GM21447 (cell line): ENCODE data around the gene SLC30A5.
"Not testable (repeated sequence)": the region's sequence is repeated elsewhere in the genome, so short reads cannot be mapped to it uniquely, and the experiment has no call there.

Source experiments
- ATAC-seq: cut with Tn5 transposase; IDR thresholded peaks from one replicate; pipeline ENCODE4 v1.9.1; 2021; ENCODE audit not compliant: unreplicated experiment

The SLC30A5 gene

GRCh38 chr5:69093771-69094482 lies at the start of gene SLC30A5:
TSS of gene SLC30A5 (plus strand) at chr5:69094014. CDS start at chr5:69094256, 242 bp downstream.
- ATAC-seq = peak; percentile 99

GRCh38 chr5:69045213-69045612 lies 48.6 kb upstream of the SLC30A5 start:
- ATAC-seq = not testable (repeated sequence)

GRCh38 chr5:69046375-69046957 lies 47.3 kb upstream of the SLC30A5 start:
- no peak for ATAC-seq

- no peak for ATAC-seq
Measured at GRCh38 chr5:69048230-69048629, 45.6 kb upstream of the SLC30A5 start.

- no peak for ATAC-seq
Measured at GRCh38 chr5:69049151-69049550, 44.7 kb upstream of the SLC30A5 start.

GRCh38 chr5:69049796-69050195 lies 44.0 kb upstream of the SLC30A5 start:
- ATAC-seq = no peak

- ATAC-seq = no peak
Measured at GRCh38 chr5:69050214-69050613, 43.6 kb upstream of the SLC30A5 start.

GRCh38 chr5:69052181-69052580 lies 41.6 kb upstream of the SLC30A5 start:
- ATAC-seq = no peak

- ATAC-seq = no peak
Measured at GRCh38 chr5:69074664-69075521, 18.9 kb upstream of the SLC30A5 start.

GRCh38 chr5:69075522-69076179 lies 18.2 kb upstream of the SLC30A5 start:
- no peak for ATAC-seq

- no peak for ATAC-seq
Measured at GRCh38 chr5:69078921-69079540, 14.8 kb upstream of the SLC30A5 start.

- ATAC-seq = no peak
Measured at GRCh38 chr5:69079556-69079955, 14.3 kb upstream of the SLC30A5 start.

- ATAC-seq = no peak
Measured at GRCh38 chr5:69083412-69083811, 10.4 kb upstream of the SLC30A5 start.

GRCh38 chr5:69084195-69084594 lies 9.6 kb upstream of the SLC30A5 start:
- ATAC-seq = no peak

GRCh38 chr5:69084903-69085302 lies 8.9 kb upstream of the SLC30A5 start:
- no peak for ATAC-seq

- no peak for ATAC-seq
Measured at GRCh38 chr5:69086206-69086605, 7.6 kb upstream of the SLC30A5 start.

GRCh38 chr5:69088006-69088405 lies 5.8 kb upstream of the SLC30A5 start:
- ATAC-seq = not testable (repeated sequence)

- ATAC-seq = no peak
Measured at GRCh38 chr5:69090158-69090557, 3.7 kb upstream of the SLC30A5 start.

GRCh38 chr5:69091771-69092170 lies 2.0 kb upstream of the SLC30A5 start:
- no peak for ATAC-seq

GRCh38 chr5:69092969-69093368 lies 845 bp upstream of the SLC30A5 start:
- ATAC-seq = no peak

- ATAC-seq = no peak
Measured at GRCh38 chr5:69099302-69099701, 5.5 kb downstream of the SLC30A5 start.
